ENCODE data around the gene MUC12. TPM values are rescaled to one million over a fixed set of nuclear protein-coding genes. Genes with fewer than 3 reads are reported as not detected.
A peak's percentile ranks its signal among the peaks of the same experiment; 100 is the strongest.

MUC12 gene
- total and polyA plus RNA-seq, 9 of the 15 experiments (the other 6 are each of a cell fraction or from before 2014, with no cell fraction given) = 0.23 to 1.2 (median 0.79) TPM; not detected in 1

GRCh38 chr7:101017064-101017777, 47.9 kb downstream of the MUC12 start (continued):
- TF ChIP-seq E2F4 (CRISPR knock-in tag; IDR thresholded peaks at IDR 0.05; ENCODE audit: low read depth) (no peak), SREBF1 (IDR thresholded peaks at IDR 0.05; ENCODE audit: borderline replicate concordance, low read depth, low read length) (no peak), BRD9 (IDR thresholded peaks at IDR 0.05; ENCODE audit: low read depth, partially characterized antibody) (peak; percentile 48), ZNF121 (CRISPR knock-in tag; conservative IDR thresholded peaks at IDR 0.05) (no peak), HNRNPK (IDR thresholded peaks at IDR 0.05; ENCODE audit: low read depth, low read length, poor library complexity, severe bottlenecking) (no peak), HMBOX1 (IDR thresholded peaks at IDR 0.05) (no peak), SP1 (CRISPR knock-in tag; IDR thresholded peaks at IDR 0.05) (0 out of 2 replicates have a peak, but pooled peaks have one; percentile 27), SMARCA5 (IDR thresholded peaks at IDR 0.05) (peak; percentile 78; the same call in 1 of the 2 replicates), RFX1 (IDR thresholded peaks at IDR 0.05) (peak; percentile 93), FOXA3 (CRISPR knock-in tag; conservative IDR thresholded peaks at IDR 0.05 in 1 of 2, IDR thresholded peaks at IDR 0.05 in 1 of 2) (peak; percentile 72 to 73; a peak in 3 of 4 replicates), MBD1 (CRISPR knock-in tag; IDR thresholded peaks at IDR 0.05) (no peak), ESRRB (CRISPR knock-in tag; IDR thresholded peaks at IDR 0.05; ENCODE audit: borderline replicate concordance) (no peak), RBM34 (IDR thresholded peaks at IDR 0.05; ENCODE audit: borderline replicate concordance, insufficient read depth, low read length) (no peak), MAZ (CRISPR knock-in tag; conservative IDR thresholded peaks at IDR 0.05 in 1 of 2, IDR thresholded peaks at IDR 0.05 in 1 of 2) (peak; percentile 35 to 68; a peak in 3 of 4 replicates), MCM7 (IDR thresholded peaks at IDR 0.05) (no peak), NFIC (IDR thresholded peaks at IDR 0.05) (0 out of 2 replicates have a peak, but pooled peaks have one; percentile 35), NR2C2 (CRISPR knock-in tag; IDR thresholded peaks at IDR 0.05) (no peak), NR2C2 (tag; IDR thresholded peaks at IDR 0.05) (peak; percentile 58; the same call in 1 of the 2 replicates), KAT8 (IDR thresholded peaks at IDR 0.05; ENCODE audit: low read depth) (no peak), LEF1 (IDR thresholded peaks at IDR 0.05) (peak; percentile 68), FOXK2 (conservative IDR thresholded peaks at IDR 0.05 in 1 of 2, IDR thresholded peaks at IDR 0.05 in 1 of 2; ENCODE audit: low read depth in 2 of 2) (peak; percentile 43 to 76; a peak in 3 of 4 replicates), XRCC5 (IDR thresholded peaks at IDR 0.05; ENCODE audit: low read depth, low read length) (peak; percentile 11; the same call in 1 of the 2 replicates), PTBP1 (IDR thresholded peaks at IDR 0.05; ENCODE audit: low read depth, low read length) (no peak), ATF7 (IDR thresholded peaks at IDR 0.05) (peak; percentile 72), RFX5 (IDR thresholded peaks at IDR 0.05; ENCODE audit: low read depth, low read length) (peak; percentile 85), ZNF217 (CRISPR knock-in tag; IDR thresholded peaks at IDR 0.05) (no peak)

Data from K562 (cell line).